Measurements from ENCODE around the gene SEZ6L.

DNA sequence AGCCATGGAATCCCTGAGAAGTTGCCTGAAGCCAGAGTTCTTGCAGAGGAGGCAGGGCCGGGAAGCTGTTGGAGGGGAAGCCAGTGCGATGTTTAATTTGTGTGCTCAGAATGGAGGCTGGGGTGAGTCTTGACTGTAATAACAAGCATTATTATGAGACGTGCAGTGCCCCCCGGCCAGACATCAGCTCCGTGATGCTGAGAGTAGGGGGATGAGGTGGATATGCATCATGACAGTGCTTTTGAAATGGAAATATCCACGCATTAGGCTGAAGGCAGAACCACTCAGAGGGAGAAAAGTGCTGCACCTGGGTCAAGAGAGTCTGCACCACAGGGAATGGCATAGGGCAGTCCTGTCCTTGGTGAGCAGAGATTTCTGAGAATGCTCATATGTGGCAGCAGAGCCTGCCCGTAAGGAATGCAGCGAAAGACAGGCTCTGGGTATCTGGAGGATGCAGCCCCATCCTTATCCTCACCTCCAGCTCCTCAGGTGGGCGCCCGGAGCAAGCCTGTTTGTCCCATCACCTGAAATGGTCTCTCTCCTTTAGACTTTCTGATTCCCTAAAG lies 37.6 kb upstream of the SEZ6L start:
- TF ChIP-seq YY1 (IDR thresholded peaks at IDR 0.05; ENCODE audit: insufficient read depth, insufficient read length), result no peak
- no peak for TF ChIP-seq SUZ12 (IDR thresholded peaks at IDR 0.05; ENCODE audit: extremely low read depth, insufficient read depth, insufficient read length)
- TF ChIP-seq ZNF274 (IDR thresholded peaks at IDR 0.05; ENCODE audit: low read depth, low read length), result no peak
